GM21825 (cell line): ENCODE data around the gene VTI1B.
A peak's percentile ranks its signal among the peaks of the same experiment; 100 is the strongest.

Source experiments
- ATAC-seq: cut with Tn5 transposase; IDR thresholded peaks from one replicate; pipeline ENCODE4 v1.9.1; 2021; ENCODE audit warnings: mild to moderate bottlenecking, moderate library complexity; ENCODE audit not compliant: unreplicated experiment

Gene VTI1B

GRCh38 chr14:67680121-67680602 is 5.7 kb upstream of the VTI1B start:
- ATAC-seq, result peak; percentile 86

GRCh38 chr14:67679006-67679405 is 4.6 kb upstream of the VTI1B start:
- no peak for ATAC-seq

DNA sequence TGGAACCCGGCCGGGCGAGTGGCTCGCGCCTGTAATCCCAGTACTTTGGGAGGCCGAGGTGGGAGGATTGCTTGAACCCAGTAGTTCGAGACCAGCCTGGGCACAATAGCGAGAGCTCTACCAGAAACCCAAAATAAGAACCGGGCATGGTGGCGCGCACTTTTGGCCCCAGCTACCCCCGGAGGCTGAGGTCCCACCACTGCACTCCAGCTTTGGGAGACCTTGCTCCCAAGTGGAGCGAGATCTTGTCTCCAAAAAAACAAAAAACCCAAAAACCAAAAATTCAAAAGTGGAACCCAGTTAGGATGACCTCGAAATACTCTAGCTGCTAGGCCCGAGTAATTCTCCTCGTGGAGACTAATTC is 769 bp upstream of the VTI1B start:
- ATAC-seq, result no peak

GRCh38 chr14:67674139-67674479 is 323 bp downstream of the VTI1B start:
- peak; percentile 41 for ATAC-seq

DNA sequence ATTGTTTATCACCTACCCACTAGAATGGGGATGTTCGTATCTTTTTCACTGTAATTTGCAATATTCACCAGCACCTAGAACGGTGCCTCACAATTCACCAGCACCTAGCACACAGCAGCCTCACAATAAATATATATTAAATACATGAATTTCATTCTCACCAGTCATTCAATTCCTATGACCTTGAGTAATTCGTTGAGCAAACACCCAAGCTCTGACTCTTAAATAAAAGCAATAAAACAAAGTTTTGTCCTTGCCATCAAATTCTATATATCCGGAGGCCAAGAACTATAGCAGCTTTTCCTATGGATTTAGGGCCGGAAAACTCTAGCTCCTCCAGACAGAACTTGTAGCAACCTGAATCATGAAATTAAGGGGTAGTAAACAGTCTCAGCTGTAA is 981 bp downstream of the VTI1B start:
- ATAC-seq, result no peak

- ATAC-seq, result no peak
Observed at GRCh38 chr14:67668559-67668958, 5.9 kb downstream of the VTI1B start.

GRCh38 chr14:67666750-67667449 is 7.5 kb downstream of the VTI1B start:
- ATAC-seq, result peak; percentile 59

- ATAC-seq, result no peak
Observed at GRCh38 chr14:67665868-67666267, 8.6 kb downstream of the VTI1B start.

DNA sequence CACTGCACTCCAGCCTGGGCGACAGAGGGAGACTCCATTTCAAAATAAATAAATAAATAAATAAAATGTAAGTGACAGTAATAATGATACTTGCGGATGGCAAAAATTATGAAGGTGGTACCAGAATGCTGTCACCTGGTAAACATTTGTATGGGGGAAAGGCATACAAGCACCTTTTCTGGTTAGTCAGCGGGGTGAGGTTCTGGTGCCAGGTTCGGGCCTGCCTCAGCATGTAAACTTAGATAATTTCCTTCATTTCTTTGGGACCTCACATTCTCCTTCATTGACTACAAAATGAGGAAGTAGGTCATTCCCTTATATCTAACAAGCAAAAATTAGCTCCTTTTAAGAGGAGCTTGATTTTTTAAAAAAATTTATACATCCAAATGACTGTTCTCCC is 10.8 kb downstream of the VTI1B start:
- ATAC-seq, result no peak

GRCh38 chr14:67653651-67654280 is 20.7 kb downstream of the VTI1B start:
- no peak for ATAC-seq

DNA sequence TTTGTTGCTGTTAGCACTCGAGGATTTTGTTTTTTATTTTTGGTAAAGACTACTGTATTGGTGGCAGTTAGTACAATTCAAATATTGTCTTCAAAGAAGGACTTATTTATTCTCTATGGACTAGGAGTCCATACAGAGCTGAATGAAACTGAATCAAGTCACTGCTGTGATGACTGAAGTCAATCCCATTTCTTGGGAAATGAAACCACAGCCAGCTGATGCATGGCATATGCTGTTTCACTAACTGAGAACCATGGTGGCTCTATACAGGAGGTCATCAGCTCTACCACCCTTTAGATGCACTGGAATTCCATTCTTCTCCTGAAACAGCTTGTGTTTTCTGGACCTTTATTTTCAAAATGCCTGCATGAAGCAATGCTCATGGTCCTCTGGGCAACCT is 22.2 kb downstream of the VTI1B start:
- no peak for ATAC-seq

DNA sequence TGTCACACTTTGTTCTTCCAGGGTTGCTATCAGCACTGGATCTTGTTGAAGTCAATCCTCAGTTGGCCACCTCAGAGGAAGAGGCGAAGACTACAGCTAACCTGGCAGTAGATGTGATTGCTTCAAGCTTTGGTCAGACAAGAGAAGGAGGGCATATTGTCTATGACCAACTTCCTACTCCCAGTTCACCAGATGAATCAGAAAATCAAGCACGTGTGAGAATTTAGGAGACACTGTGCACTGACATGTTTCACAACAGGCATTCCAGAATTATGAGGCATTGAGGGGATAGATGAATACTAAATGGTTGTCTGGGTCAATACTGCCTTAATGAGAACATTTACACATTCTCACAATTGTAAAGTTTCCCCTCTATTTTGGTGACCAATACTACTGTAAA is 23.7 kb downstream of the VTI1B start:
- ATAC-seq, result no peak

- ATAC-seq, result no peak
Observed at GRCh38 chr14:67650151-67650550, 24.3 kb downstream of the VTI1B start.

GRCh38 chr14:67646131-67646530 is 28.3 kb downstream of the VTI1B start:
- ATAC-seq, result no peak

- no peak for ATAC-seq
Observed at GRCh38 chr14:67645414-67645813, 29.0 kb downstream of the VTI1B start.

- ATAC-seq, result no peak
Observed at GRCh38 chr14:67644428-67644827, 30.0 kb downstream of the VTI1B start.

DNA sequence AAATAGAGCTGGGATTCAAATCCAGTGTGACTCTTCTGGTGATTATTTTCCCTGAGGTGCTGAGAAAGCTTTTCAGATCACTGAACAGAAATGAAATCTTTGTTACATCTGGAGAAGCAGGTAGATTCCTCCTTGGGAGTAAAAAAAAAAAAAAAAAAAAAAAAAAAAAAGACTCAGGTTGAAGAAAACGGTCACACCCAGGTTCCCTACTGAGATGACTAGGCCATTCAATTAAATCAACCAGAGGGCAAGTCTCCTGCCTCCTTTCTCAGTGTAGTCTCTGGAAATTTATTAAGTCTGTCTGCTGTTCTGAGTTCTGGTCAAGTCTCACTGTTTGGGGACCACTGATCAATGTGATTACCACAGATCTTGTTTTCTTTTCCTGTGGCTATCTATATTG is 30.7 kb downstream of the VTI1B start:
- ATAC-seq, result no peak

DNA sequence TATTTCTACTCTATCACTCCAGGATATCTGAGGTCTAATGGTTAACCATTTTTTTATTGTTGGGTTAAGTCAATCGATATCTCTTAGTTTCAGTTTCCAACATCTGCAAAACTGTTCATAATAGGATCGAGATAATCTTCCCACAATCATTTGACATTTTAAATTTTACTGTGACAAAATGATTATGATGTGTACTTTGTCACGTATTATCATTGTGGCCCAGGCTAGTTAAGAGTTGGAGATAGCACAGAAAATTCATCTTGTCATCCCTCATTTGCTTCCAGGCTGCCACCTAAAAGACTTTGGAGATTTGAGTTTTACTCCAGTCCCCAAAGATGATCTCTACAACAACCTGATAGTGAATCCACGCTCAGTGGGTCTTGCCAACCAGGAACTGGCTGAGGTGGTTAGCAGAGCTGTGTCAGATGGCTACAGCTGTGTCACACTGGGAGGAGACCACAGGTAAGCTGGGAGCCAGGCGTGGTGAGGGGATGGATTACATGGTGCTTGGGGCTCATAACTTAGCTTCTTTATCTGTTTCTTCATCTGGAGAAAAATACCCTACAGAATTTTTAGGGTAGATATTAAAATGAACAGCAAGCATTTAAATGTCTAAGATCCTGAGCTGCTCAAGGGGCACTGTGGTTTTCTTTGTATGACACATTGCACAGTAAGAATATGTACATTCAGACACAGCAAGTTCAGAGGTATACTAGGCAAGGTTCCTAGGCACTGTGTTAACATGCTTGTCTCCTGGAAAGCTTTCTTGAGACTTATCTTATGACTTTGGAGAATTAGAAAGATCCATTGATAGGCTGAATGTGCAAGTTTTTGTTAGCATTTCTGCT is 32.3 kb downstream of the VTI1B start:
- no peak for ATAC-seq

DNA sequence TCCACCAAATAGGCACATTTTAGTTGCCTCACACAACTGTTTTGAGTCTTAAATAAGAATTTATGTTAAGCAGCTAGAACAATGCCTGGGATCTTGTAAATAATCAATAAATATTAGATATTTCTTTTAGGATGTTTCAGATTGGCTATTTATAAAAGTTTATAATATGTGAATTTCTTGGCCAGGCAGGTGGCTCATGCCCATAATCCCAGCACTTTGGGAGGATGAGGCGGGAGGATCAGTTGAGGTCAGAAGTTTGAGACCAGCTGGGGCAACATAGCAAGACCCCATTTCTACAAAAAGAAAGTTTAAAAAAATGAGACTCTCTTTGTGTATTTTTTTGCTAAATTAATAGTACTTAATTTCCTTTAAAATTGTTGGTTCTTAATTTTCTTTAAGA is 33.0 kb downstream of the VTI1B start:
- no peak for ATAC-seq

GRCh38 chr14:67638642-67639041 is 35.8 kb downstream of the VTI1B start:
- no peak for ATAC-seq

DNA sequence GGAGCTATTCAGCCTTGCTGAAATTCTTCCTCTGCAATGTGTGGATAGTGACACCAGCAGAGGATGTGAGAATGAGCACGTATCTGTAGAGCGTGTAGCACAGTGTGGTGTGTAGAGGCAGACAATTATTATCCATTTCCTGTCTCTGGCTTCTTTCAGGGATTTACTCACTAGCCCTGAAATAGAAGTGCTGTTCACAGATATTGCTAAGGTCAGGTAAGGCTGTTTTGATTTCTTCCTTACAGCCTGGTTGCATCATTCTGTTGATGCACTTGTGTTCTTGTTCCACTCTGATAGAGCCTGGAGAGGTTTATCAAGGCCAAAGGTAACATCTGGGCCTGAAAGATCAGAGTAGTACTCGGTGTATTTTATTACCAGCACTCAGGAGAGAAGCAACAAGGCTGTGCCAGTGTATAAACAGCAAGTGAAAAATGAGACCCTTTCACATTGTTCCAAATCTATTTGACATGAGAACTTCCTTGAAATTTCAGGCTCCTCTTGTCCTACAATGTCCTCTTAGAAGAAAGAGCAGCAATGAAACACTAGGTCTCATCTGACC is 38.0 kb downstream of the VTI1B start:
- ATAC-seq, result peak; percentile 77
